PFSK-1 (cell line): Measurements from ENCODE around the gene ZFYVE9.

Experiments used
- POLR2AphosphoS5 ChIP-seq: IDR thresholded peaks from 2 replicates; pipeline ENCODE4 v1.6.1; 2012; ENCODE audit warnings: low read depth, mild to moderate bottlenecking, control low read depth, low read length, moderate library complexity
- SIN3A ChIP-seq: IDR thresholded peaks from 2 replicates; pipeline ENCODE4 v1.6.1; 2012; ENCODE audit warnings: mild to moderate bottlenecking, low read length, moderate library complexity, borderline replicate concordance; ENCODE audit not compliant: insufficient read depth
- TAF1 ChIP-seq: IDR thresholded peaks from 2 replicates; pipeline ENCODE4 v1.6.1; 2012; ENCODE audit warnings: low read length, control low read depth, borderline replicate concordance; ENCODE audit not compliant: insufficient read depth
- TF ChIP-seq, protein P1 (sequence below), 2 experiments: IDR thresholded peaks; 2 replicates each; pipeline versions ENCODE4 v1.6.1 to v1.8.0; 2011 to 2012; ENCODE audit warnings: low read depth in 2 of 2, low read length in 2 of 2, control low read depth in 1 of 2, inconsistent platforms in 1 of 2, mild to moderate bottlenecking in 1 of 2, moderate library complexity in 1 of 2; ENCODE audit not compliant: insufficient read depth in 1 of 2

- TF ChIP-seq TAF1 = no peak
- TF ChIP-seq POLR2AphosphoS5 = no peak
- no peak for TF ChIP-seq SIN3A
- TF ChIP-seq, protein P1, sequence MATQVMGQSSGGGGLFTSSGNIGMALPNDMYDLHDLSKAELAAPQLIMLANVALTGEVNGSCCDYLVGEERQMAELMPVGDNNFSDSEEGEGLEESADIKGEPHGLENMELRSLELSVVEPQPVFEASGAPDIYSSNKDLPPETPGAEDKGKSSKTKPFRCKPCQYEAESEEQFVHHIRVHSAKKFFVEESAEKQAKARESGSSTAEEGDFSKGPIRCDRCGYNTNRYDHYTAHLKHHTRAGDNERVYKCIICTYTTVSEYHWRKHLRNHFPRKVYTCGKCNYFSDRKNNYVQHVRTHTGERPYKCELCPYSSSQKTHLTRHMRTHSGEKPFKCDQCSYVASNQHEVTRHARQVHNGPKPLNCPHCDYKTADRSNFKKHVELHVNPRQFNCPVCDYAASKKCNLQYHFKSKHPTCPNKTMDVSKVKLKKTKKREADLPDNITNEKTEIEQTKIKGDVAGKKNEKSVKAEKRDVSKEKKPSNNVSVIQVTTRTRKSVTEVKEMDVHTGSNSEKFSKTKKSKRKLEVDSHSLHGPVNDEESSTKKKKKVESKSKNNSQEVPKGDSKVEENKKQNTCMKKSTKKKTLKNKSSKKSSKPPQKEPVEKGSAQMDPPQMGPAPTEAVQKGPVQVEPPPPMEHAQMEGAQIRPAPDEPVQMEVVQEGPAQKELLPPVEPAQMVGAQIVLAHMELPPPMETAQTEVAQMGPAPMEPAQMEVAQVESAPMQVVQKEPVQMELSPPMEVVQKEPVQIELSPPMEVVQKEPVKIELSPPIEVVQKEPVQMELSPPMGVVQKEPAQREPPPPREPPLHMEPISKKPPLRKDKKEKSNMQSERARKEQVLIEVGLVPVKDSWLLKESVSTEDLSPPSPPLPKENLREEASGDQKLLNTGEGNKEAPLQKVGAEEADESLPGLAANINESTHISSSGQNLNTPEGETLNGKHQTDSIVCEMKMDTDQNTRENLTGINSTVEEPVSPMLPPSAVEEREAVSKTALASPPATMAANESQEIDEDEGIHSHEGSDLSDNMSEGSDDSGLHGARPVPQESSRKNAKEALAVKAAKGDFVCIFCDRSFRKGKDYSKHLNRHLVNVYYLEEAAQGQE (IDR thresholded peaks at IDR 0.05; ENCODE audit: insufficient read depth in 1 of 2, low read depth in 2 of 2, low read length in 2 of 2) = no peak
Measured at GRCh38 chr1:52191395-52191965, 49.6 kb downstream of the ZFYVE9 start.
